GM12892 (cell line): ENCODE data around the gene NHS.

Source experiments
- POLR2A ChIP-seq: IDR thresholded peaks from 2 replicates; pipeline ENCODE4 v1.6.1; 2011; ENCODE audit warnings: low read depth, low read length, control low read depth
- POLR2AphosphoS5 ChIP-seq: IDR thresholded peaks from 2 replicates; pipeline ENCODE4 v1.6.1; 2011; ENCODE audit warnings: low read depth, low read length, control low read depth
- TAF1 ChIP-seq: IDR thresholded peaks from 2 replicates; pipeline ENCODE4 v1.6.1; 2011; ENCODE audit warnings: low read depth, mild to moderate bottlenecking, control low read depth, low read length, borderline replicate concordance

DNA sequence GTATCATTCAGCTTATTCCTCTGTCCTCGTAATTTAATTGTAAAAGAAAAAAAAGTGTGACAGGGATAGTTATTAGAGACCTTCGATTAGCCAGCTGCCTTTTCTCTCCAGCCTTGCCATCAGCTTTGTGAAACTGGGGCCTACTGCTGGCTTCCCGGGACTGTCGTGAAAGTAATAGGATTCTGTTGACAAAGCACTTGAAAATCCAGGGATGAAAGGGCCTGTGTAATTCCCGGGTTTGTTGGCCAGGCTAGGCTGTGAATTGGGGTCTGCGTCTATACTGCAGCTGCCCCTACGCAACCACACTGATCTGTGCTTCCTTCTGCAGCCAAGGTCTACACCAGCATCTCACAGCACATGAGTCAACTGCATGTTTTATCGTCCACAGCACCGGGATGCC, 241.9 kb downstream of the NHS start:
- TF ChIP-seq POLR2A (no peak), TAF1 (no peak), POLR2AphosphoS5 (no peak)
